IPS-20b (cell line): ENCODE data around the gene ATP9B.

Source experiments
- H3K27ac ChIP-seq: one replicate; pipeline ENCODE4 v1.5.1; 2013; ENCODE audit warnings: low read length
- H3K27me3 ChIP-seq: 2 replicates; pipeline ENCODE4 v1.6.1; 2013; ENCODE audit warnings: mild to moderate bottlenecking, low read length, inconsistent platforms; ENCODE audit not compliant: insufficient read depth
- H3K36me3 ChIP-seq: 2 replicates; pipeline ENCODE4 v1.6.1; 2013; ENCODE audit warnings: low read depth, mild to moderate bottlenecking, inconsistent platforms, low read length, moderate library complexity; ENCODE audit not compliant: insufficient read depth
- H3K4me1 ChIP-seq: 2 replicates; pipeline ENCODE4 v1.6.1; 2013; ENCODE audit warnings: mild to moderate bottlenecking, control low read depth, inconsistent platforms, low read length, moderate library complexity; ENCODE audit not compliant: insufficient read depth
- H3K4me3 ChIP-seq: 2 replicates; pipeline ENCODE4 v1.5.1; 2013; ENCODE audit warnings: mild to moderate bottlenecking, low read length, inconsistent platforms
- H3K9ac ChIP-seq: 2 replicates; pipeline ENCODE4 v1.6.1; 2013; ENCODE audit warnings: low read depth, mild to moderate bottlenecking, inconsistent platforms, low read length, moderate library complexity
- H3K9me3 ChIP-seq: 2 replicates; pipeline ENCODE4 v1.6.1; 2013; ENCODE audit warnings: mild to moderate bottlenecking, low read depth, low read length, inconsistent platforms; ENCODE audit not compliant: insufficient read depth

Gene ATP9B

DNA sequence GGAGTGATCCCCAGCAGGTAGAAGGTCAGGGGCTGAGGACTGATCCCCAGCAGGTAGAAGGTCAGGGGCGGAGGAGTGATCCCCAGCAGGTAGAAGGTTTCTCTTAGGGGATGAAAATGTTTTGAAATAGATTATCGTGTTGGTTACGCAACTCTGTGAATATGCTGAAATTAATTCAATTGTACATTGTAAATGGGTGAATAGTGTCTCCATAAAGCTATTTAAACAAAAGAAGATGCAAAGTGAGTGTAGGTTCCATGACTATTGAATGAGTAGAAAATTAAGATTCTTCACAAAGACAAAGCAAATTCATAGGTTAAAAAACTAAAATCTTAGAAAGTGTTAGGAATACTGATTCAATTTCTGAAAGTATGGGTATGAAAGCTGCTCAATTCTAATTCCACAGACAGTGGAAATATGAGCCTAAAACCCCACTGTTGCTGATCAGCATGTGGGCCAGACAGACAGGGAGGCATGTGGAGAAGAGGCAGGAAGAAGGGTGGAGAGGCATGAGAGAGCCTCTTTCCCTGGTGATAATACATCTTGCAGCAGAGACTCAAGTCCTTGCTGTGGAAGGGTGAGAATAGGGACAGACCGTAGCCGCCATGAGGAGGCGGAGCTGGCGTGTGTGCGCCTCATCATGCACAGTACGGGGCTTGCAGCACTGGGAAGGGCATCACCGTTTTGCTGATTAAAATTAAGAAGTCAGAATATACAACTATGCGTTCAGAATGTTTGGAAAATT is 240.6 kb downstream of the ATP9B start:
- H3K36me3 ChIP-seq, result peaks cover 21% of the 10 kb centered on the region; the same call in 1 of the 2 replicates
- no peak overlapping the region for H3K27ac ChIP-seq
- no peak overlapping the region for H3K4me3 ChIP-seq
- no peaks in the 10 kb centered on the region for H3K4me1 ChIP-seq
- H3K9ac ChIP-seq, result no peak overlapping the region
- H3K9me3 ChIP-seq, result no peaks in the 10 kb centered on the region
- H3K27me3 ChIP-seq, result no peaks in the 10 kb centered on the region

DNA sequence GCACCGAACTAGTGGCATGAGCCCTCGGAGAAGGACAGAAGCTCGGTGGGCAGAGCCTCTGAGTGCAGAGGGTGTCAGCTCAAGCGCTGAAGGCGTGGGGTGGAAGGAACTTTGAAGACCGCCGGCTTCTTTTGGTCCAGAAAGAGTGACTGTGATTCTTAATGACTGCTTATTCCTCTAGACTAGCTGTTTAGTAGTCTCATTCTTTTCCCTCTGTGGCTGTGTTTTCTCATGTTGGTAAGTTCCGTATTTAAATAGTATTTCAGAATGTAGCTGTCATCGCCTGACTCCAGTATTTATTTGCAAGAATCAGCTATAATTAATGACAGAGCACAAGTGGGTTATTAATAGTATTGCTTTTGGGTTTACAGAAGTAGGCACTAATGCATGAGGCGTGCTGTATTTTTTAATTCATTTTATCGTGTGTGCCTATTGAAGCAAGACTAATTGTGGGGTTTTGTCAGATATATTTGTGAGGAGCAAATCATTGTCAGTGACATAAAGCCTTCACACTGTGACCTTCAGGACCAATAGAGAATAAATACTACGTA is 245.7 kb downstream of the ATP9B start:
- Histone ChIP-seq H3K9ac (no peak overlapping the region), H3K36me3 (peaks cover 7% of the 10 kb centered on the region; the same call in 1 of the 2 replicates), H3K9me3 (no peaks in the 10 kb centered on the region), H3K27ac (no peak overlapping the region), H3K4me3 (no peak overlapping the region), H3K27me3 (no peaks in the 10 kb centered on the region), H3K4me1 (no peaks in the 10 kb centered on the region)

DNA sequence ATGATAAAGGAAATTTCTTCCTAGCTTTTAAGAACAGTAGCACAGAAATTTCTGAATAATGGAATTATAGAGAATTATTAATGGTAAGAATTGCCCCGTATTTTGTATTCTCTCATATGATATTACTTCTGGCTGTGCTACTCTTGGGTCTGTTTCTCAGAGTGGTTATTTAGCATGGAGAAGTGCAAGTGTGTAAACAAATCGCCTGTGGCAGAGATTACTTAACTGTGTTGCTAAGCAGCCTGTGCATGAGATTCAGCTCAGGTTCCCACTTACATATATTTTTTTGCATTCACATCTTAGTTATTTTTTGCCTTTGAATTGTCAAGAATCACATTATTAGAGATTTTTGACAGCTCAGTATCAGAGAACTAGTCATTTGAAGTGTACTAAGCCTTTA is 246.4 kb downstream of the ATP9B start:
- Histone ChIP-seq H3K4me1 (no peaks in the 10 kb centered on the region), H3K36me3 (peaks cover 7% of the 10 kb centered on the region; the same call in 1 of the 2 replicates)

DNA sequence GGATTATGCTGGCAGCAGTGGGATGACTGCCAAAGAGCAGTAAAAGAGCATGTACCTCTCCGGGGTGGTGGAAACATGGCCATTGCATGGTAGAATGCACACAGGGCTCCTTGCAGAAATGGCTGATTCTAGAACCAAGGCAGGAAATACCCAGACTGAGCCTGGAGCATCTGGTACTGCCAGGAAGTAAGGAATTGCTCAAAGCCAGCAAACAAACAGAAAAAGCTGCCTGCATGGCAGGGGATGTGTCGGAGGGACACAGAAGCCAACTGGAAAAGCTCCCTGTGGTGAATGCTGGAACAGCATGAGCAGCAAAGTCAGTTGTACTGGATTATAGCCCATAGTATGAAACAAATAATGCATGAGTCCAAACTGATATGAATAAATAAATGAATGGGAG is 248.5 kb downstream of the ATP9B start:
- Histone ChIP-seq H3K9me3 (no peaks in the 10 kb centered on the region), H3K4me1 (no peaks in the 10 kb centered on the region), H3K4me3 (no peak overlapping the region), H3K9ac (no peak overlapping the region), H3K27me3 (no peaks in the 10 kb centered on the region), H3K27ac (no peak overlapping the region), H3K36me3 (no peaks in the 10 kb centered on the region)

More for the DNA sequence above, 246.4 kb downstream of the ATP9B start:
- H3K4me3 ChIP-seq, result no peak overlapping the region
- H3K9ac ChIP-seq, result no peak overlapping the region
- H3K27ac ChIP-seq, result no peak overlapping the region
- no peaks in the 10 kb centered on the region for H3K9me3 ChIP-seq
- no peaks in the 10 kb centered on the region for H3K27me3 ChIP-seq

DNA sequence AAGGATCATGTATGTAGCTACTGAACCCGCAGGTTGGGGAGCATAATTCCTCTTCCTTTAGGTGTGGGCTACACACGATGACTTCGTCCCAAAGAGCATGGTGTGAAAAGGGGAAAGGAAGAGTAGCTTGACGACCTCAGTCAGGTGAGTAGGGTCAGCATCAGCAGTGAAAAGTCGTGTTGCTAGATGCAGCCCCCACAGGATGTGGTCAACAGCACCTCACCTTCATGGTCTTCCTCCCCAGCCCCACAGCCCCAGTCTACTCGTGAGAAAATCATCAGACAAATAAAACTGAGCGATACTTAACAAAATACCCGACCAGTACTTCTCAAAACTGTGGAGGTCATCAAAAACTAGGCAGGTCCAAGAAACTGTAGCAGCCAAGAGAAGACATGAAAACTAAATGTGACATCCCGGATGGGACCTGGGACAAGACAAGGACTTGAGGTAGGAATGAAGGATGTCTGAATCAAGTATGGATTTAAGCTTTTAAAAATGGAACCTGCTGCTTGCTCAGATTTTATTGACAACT is 249.0 kb downstream of the ATP9B start:
- H3K36me3 ChIP-seq, result no peaks in the 10 kb centered on the region
- H3K27ac ChIP-seq, result no peak overlapping the region
- no peaks in the 10 kb centered on the region for H3K4me1 ChIP-seq
- H3K9me3 ChIP-seq, result no peaks in the 10 kb centered on the region
- H3K4me3 ChIP-seq, result no peak overlapping the region
- H3K9ac ChIP-seq, result no peak overlapping the region
- no peaks in the 10 kb centered on the region for H3K27me3 ChIP-seq

DNA sequence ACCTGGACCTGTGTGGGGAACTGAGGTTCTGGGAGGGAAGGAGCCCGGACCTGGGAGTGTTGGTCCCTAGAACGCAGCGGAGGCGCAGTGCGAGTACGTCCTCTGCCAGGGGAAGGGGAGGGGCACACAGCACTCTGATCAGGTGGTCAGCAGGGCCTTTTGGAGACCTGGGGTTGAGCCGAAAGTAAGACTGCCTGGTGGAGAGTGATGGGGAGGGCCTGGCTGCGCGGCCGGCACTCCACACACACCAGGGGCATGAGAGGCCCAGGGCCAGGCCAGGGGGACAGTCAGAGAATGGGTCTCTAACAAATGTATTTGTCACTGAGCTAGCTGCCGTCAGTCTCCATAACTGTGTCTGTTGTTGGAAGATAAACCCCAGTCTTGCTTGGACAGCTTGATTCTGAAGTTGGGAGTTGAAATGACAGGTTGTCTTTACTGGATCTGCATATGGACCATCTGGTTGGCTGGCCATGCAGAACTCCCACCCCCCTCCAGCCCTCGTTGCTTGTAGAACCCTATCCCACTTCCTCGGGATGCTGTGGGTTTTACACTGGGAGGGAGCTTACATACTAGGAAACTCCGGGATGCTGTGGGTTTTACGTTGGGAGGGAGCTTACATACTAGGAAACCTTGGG is 251.1 kb downstream of the ATP9B start:
- Histone ChIP-seq H3K4me1 (no peaks in the 10 kb centered on the region), H3K9me3 (no peaks in the 10 kb centered on the region), H3K27ac (no peak overlapping the region), H3K36me3 (no peaks in the 10 kb centered on the region), H3K4me3 (no peak overlapping the region), H3K27me3 (no peaks in the 10 kb centered on the region), H3K9ac (no peak overlapping the region)

DNA sequence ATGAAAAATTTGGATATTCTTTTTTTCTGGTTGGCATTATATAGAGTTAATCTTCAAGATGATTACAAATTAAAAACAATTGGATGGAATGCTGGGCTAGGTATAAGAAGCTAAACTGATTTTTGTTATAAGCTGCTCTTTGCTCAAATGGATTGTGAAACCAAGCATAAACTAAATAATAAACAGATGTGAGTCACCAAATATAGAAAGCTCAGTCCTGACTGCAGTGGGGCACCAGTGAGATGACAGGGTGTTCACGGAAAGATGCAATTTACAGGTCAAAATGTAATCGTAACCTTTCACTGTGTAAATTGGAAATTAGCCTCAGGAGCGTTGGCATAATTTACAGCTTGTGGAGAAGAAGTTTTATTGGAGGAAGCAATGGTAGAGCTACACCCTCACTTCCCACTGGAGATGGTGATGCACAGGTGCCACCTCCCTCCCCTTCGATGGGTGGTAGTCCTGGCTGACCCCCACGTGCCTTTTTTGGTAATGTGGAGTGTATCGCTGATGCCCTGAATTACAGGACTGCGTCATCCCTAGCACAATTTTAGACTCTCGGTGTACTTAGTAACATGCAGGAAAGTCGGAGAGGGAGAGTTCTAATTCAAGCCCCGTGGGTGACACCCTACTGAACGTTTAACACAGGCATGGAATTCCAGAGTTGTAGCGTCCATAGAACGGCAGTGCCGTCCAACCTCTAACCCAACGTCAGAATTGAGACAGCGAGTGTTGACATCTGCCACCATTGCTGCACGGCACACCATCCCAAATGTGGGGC is 252.6 kb downstream of the ATP9B start:
- no peak overlapping the region for H3K4me3 ChIP-seq
- H3K27ac ChIP-seq, result no peak overlapping the region
- H3K9me3 ChIP-seq, result no peaks in the 10 kb centered on the region
- no peaks in the 10 kb centered on the region for H3K27me3 ChIP-seq
- no peaks in the 10 kb centered on the region for H3K36me3 ChIP-seq
- H3K4me1 ChIP-seq, result no peaks in the 10 kb centered on the region
- no peak overlapping the region for H3K9ac ChIP-seq

DNA sequence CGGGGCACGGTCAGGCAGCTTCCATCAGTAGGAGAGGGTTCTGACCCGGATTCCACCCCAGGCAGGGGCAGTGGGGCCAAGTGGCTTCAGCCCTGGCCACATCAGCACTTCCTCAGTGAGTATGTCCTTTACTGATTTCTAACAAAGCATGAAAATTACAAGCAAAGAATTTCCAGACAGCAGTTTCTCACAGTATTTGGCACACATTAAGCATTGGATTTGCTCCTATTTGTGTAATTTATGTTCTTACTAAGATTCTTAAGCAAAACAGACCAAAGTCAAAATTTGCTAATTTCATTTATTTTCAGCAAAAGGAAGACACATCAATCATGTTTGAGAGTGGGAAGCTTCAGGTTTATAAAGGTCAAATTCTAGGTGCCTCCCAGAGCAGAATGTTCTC is 253.2 kb downstream of the ATP9B start:
- H3K4me1 ChIP-seq, result no peaks in the 10 kb centered on the region
- no peak overlapping the region for H3K27ac ChIP-seq
- H3K36me3 ChIP-seq, result no peaks in the 10 kb centered on the region
- H3K4me3 ChIP-seq, result no peak overlapping the region
- H3K27me3 ChIP-seq, result no peaks in the 10 kb centered on the region
- no peak overlapping the region for H3K9ac ChIP-seq
- H3K9me3 ChIP-seq, result no peaks in the 10 kb centered on the region

DNA sequence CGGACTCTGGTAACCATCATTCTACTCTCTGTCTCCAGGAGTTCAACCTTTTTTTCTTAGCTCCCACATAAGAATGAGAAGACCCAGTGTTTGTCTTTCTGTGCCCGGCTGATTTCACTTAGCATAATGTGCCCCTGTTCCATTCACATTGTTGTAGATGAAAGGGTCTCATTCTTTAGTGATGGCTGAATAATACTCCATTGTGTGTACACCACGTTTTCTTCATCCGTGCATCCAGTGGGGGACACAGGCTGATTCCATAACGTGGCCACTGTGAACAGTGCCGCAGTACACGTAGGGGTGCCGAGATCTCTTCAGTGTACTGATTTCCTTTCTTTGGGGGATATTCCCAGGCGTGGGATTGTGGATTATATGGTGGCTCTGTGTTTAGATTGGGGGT is 254.3 kb downstream of the ATP9B start:
- Histone ChIP-seq H3K4me3 (no peak overlapping the region), H3K36me3 (no peaks in the 10 kb centered on the region), H3K9ac (no peak overlapping the region), H3K4me1 (no peaks in the 10 kb centered on the region), H3K27ac (no peak overlapping the region), H3K27me3 (no peaks in the 10 kb centered on the region), H3K9me3 (no peaks in the 10 kb centered on the region)

DNA sequence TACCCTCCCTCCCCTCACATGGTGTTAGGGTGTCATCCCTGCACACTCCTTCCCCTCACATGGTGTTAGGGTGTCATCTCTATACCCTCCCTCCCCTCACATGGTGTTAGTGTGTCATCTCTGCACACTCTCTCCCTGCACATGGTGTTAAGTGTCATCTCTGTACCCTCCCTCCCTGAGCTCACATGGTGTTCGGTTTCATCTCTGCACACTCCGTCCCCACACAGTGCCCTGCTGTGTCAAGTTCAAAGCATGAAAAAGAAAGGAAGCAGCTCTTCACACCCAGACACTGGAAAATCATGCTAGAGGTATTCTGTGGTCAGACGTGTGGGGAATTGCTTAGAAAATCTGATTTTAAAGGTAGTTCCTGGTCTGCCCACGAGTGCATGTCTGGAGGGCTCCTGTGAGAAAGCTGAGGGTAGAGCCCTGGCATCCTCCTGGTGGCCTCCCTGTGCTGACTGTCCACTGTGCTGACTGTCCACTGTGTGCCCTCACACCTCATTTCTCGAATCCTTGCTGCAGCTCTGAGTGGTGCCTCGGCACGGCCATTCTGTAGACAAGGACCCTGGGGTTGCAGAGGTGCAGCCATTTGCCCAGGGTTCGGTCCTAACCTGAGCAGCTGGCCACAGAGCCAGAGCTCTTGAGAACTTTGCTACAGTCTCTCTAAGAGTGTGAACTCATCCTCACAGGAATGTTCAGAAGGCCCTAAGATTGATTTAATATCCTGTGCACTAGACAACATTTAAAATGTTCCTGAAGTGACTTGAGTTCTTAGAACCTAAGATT is 257.4 kb downstream of the ATP9B start:
- H3K36me3 ChIP-seq, result peaks cover 7% of the 10 kb centered on the region

DNA sequence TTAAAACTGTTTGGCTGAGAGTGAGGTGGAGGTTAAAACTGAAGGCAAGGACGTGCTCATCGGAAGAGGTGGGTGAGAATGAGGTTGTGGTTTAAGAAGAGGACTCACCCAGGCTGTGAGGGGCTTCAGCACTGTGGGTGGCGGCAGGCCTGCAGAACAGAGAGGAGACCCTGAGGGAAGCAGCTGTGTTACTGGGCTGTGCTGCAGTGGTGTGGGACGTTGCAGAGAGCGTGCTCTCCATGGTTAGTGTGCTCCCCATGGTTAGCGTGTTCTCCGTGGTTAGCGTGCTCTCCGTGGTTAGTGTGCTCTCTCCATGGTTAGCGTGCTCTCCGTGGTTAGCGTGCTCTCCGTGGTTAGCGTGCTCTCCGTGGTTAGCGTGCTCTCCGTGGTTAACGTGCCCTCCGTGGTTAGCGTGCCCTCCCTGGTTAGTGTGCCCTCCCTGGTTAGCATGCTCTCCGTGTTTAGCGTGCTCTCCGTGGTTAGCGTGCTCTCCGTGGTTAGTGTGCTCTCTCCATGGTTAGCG is 258.1 kb downstream of the ATP9B start:
- Histone ChIP-seq H3K9me3 (no peaks in the 10 kb centered on the region), H3K27ac (no peak overlapping the region), H3K9ac (no peak overlapping the region)

More for the DNA sequence above, 257.4 kb downstream of the ATP9B start:
- H3K4me3 ChIP-seq, result no peak overlapping the region
- H3K4me1 ChIP-seq, result no peaks in the 10 kb centered on the region
- H3K9me3 ChIP-seq, result no peaks in the 10 kb centered on the region
- no peaks in the 10 kb centered on the region for H3K27me3 ChIP-seq
- H3K27ac ChIP-seq, result no peak overlapping the region
- H3K9ac ChIP-seq, result no peak overlapping the region

More for the DNA sequence above, 258.1 kb downstream of the ATP9B start:
- H3K27me3 ChIP-seq, result no peaks in the 10 kb centered on the region
- H3K36me3 ChIP-seq, result peaks cover 7% of the 10 kb centered on the region
- no peaks in the 10 kb centered on the region for H3K4me1 ChIP-seq
- no peak overlapping the region for H3K4me3 ChIP-seq
